ENCODE results near the gene IFT88.

DNA sequence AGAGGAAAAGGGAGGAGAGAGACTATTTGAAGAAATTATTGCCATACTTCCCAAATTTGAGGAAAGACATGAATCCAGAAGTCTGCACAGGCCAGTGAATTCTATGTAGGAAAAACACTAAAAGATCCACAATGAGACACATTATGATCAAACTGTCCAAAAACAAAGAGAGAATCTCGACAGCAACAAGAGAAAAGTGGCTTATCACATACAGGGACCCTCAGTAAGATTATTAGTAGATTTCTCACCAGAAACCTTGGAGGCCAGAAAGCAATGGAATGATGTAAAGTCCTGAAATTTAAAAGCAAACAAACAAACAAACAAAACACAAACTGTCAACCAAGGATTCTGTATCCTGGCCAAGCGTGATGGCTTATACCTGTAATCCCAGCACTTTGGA is 80.8 kb downstream of the IFT88 start:
- TF ChIP-seq, protein P1, sequence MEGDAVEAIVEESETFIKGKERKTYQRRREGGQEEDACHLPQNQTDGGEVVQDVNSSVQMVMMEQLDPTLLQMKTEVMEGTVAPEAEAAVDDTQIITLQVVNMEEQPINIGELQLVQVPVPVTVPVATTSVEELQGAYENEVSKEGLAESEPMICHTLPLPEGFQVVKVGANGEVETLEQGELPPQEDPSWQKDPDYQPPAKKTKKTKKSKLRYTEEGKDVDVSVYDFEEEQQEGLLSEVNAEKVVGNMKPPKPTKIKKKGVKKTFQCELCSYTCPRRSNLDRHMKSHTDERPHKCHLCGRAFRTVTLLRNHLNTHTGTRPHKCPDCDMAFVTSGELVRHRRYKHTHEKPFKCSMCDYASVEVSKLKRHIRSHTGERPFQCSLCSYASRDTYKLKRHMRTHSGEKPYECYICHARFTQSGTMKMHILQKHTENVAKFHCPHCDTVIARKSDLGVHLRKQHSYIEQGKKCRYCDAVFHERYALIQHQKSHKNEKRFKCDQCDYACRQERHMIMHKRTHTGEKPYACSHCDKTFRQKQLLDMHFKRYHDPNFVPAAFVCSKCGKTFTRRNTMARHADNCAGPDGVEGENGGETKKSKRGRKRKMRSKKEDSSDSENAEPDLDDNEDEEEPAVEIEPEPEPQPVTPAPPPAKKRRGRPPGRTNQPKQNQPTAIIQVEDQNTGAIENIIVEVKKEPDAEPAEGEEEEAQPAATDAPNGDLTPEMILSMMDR (IDR thresholded peaks at IDR 0.05) = no peak
- TF ChIP-seq POLR2A (IDR thresholded peaks at IDR 0.05) = no peak
